KMS-11 (cell line): ENCODE data around the gene ADAMTS17.

Experiments used
- H2AFZ ChIP-seq: fragments of 200-600 bp; sonication (generic); 2 replicates; pipeline ENCODE4 v1.6.1; 2016; ENCODE audit warnings: antibody characterized with exemption, mixed run types, low read depth
- H3K27ac ChIP-seq: fragments of 200-600 bp; sonication (generic); 2 replicates; pipeline ENCODE4 v1.6.1; 2016; ENCODE audit warnings: mild to moderate bottlenecking, mixed run types
- H3K27me3 ChIP-seq: fragments of 200-600 bp; sonication (generic); 2 replicates; pipeline ENCODE4 v1.6.1; 2017; ENCODE audit warnings: mild to moderate bottlenecking, low read depth, mixed run types, moderate library complexity; ENCODE audit not compliant: insufficient read depth
- H3K36me3 ChIP-seq: fragments of 200-600 bp; sonication (generic); 2 replicates; pipeline ENCODE4 v1.6.1; 2017; ENCODE audit warnings: mild to moderate bottlenecking, mixed run types; ENCODE audit not compliant: insufficient read depth
- H3K4me1 ChIP-seq: fragments of 200-600 bp; sonication (generic); 2 replicates; pipeline ENCODE4 v1.6.1; 2016; ENCODE audit warnings: mild to moderate bottlenecking, low read depth, mixed run types; ENCODE audit not compliant: poor library complexity, severe bottlenecking
- H3K4me2 ChIP-seq: fragments of 200-600 bp; sonication (generic); 2 replicates; pipeline ENCODE4 v1.7.0; 2016; ENCODE audit warnings: mild to moderate bottlenecking, mixed run types
- H3K4me3 ChIP-seq: fragments of 200-600 bp; sonication (generic); IDR thresholded peaks from 2 replicates; pipeline ENCODE4 v1.6.1; 2017; ENCODE audit warnings: low read depth, low read length, mixed read lengths; ENCODE audit not compliant: insufficient read depth
- H3K79me2 ChIP-seq: fragments of 200-600 bp; sonication (generic); 2 replicates; pipeline ENCODE4 v1.6.1; 2016; ENCODE audit warnings: low read depth, mixed run types; ENCODE audit not compliant: insufficient read depth
- H3K9ac ChIP-seq: fragments of 200-600 bp; sonication (generic); 2 replicates; pipeline ENCODE4 v1.6.1; 2016; ENCODE audit warnings: mild to moderate bottlenecking, mixed run types
- H4K20me1 ChIP-seq: fragments of 200-600 bp; sonication (generic); 2 replicates; pipeline ENCODE4 v1.6.1; 2016; ENCODE audit warnings: mild to moderate bottlenecking, mixed run types; ENCODE audit not compliant: insufficient read depth
- TF ChIP-seq, protein P1 (sequence below): fragments of 200-600 bp; sonication (generic); conservative IDR thresholded peaks from 2 replicates; pipeline ENCODE4 v1.6.1; 2017; ENCODE audit warnings: low read depth, mild to moderate bottlenecking, antibody characterized with exemption, low read length, moderate library complexity, mixed read lengths

The ADAMTS17 gene

DNA sequence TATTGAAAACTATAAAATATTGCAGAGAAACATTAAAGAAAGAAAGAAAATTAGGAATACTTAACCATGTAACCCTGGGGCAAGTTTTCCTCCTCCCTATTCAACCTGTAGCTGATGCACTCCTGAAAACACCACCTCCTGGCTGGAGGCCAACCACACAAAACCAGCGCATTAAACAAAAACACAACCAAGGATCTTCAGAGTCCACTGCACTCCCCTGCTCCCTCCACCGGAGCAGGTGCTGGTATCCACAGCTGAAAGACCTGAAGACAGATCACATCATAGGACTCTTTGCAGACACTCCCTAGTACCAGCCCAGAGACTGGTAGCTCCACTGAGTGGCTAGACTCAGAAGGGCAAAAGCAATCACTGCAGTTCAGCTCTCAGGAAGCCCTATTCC is 13.6 kb upstream of the ADAMTS17 start:
- Histone ChIP-seq H3K79me2 (no peaks in the 10 kb centered on the region), H2AFZ (no peak overlapping the region), H3K4me2 (no peak overlapping the region), H3K4me1 (peaks cover 11% of the 10 kb centered on the region), H3K27me3 (no peaks in the 10 kb centered on the region), H3K9ac (no peak overlapping the region), H4K20me1 (no peaks in the 10 kb centered on the region), H3K27ac (no peak overlapping the region), H3K4me3 (no peak overlapping the region), H3K36me3 (no peaks in the 10 kb centered on the region)
- TF ChIP-seq, protein P1, sequence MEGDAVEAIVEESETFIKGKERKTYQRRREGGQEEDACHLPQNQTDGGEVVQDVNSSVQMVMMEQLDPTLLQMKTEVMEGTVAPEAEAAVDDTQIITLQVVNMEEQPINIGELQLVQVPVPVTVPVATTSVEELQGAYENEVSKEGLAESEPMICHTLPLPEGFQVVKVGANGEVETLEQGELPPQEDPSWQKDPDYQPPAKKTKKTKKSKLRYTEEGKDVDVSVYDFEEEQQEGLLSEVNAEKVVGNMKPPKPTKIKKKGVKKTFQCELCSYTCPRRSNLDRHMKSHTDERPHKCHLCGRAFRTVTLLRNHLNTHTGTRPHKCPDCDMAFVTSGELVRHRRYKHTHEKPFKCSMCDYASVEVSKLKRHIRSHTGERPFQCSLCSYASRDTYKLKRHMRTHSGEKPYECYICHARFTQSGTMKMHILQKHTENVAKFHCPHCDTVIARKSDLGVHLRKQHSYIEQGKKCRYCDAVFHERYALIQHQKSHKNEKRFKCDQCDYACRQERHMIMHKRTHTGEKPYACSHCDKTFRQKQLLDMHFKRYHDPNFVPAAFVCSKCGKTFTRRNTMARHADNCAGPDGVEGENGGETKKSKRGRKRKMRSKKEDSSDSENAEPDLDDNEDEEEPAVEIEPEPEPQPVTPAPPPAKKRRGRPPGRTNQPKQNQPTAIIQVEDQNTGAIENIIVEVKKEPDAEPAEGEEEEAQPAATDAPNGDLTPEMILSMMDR = no peak

DNA sequence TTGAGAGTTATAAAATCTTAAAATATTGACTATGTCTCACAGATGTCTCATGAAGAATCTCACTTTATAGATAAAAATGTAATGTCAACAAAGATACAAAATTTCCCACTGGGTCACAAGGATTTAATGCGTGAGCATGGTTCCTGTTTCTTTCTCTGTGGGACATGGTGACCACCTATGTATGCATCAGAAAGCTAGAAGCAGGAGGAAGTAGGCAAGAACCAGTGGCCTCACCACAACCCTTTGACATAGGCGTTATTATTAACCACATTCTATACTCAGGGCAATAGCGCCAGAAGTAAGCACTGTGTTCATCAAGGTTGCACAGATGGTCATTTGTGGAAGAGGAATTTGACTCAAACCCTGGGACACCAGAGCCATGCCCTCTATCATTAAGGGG is 11.7 kb upstream of the ADAMTS17 start:
- H3K4me3 ChIP-seq = no peak overlapping the region
- no peak overlapping the region for H3K27ac ChIP-seq
- H3K9ac ChIP-seq = no peak overlapping the region
- H4K20me1 ChIP-seq = no peaks in the 10 kb centered on the region
- H3K27me3 ChIP-seq = no peaks in the 10 kb centered on the region
- TF ChIP-seq, protein P1 = no peak
- no peaks in the 10 kb centered on the region for H3K79me2 ChIP-seq
- no peak overlapping the region for H2AFZ ChIP-seq
- H3K4me1 ChIP-seq = peaks cover 11% of the 10 kb centered on the region
- no peaks in the 10 kb centered on the region for H3K36me3 ChIP-seq
- H3K4me2 ChIP-seq = no peak overlapping the region

DNA sequence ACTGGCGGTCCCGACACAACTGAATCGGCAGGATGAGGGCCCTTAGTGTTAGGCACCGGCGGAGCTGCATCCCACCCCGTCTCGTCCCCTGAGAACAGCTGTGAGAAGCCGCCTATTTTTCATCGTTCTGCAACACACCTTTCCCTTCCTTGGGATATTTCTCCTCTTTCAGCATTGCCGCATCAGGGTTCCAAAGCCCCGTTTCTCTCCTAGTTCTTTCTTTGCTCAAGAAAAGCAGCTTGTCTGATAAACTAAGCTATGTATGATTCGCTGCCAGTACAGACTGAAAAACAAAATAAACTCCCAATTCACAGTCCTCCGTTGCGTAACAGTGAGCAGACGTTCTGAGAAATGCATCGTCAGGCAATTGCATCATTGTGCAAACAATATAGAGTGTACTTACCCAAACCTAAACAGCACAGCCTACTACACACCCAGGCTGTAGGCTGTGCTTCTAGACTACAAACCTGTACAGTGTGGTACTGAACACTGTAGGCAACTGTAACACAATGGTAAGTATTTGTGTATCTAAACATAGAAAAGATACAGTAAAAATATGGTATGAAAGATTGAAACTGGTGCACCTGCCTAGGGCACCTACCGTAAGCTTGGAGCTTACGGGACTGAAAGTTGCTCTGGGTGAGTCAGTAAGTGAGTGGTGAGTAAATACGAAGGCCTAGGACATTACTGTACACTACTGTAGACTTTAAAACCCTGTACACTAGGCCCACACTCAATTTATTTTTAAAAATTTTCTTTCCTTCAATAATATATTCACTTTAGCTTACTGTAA is 8.9 kb upstream of the ADAMTS17 start:
- peak overlapping the region; percentile 29; the same call in 1 of the 2 replicates for H3K27ac ChIP-seq
- H3K36me3 ChIP-seq = no peaks in the 10 kb centered on the region
- no peak overlapping the region for H3K4me3 ChIP-seq
- peaks cover 11% of the 10 kb centered on the region for H3K4me1 ChIP-seq
- peak overlapping the region; percentile 5; the same call in 1 of the 2 replicates for H3K9ac ChIP-seq
- TF ChIP-seq, protein P1 = no peak
- H2AFZ ChIP-seq = peak overlapping the region; percentile 100
- no peaks in the 10 kb centered on the region for H4K20me1 ChIP-seq
- H3K27me3 ChIP-seq = no peaks in the 10 kb centered on the region
- peak overlapping the region; percentile 77 for H3K4me2 ChIP-seq
- no peaks in the 10 kb centered on the region for H3K79me2 ChIP-seq

DNA sequence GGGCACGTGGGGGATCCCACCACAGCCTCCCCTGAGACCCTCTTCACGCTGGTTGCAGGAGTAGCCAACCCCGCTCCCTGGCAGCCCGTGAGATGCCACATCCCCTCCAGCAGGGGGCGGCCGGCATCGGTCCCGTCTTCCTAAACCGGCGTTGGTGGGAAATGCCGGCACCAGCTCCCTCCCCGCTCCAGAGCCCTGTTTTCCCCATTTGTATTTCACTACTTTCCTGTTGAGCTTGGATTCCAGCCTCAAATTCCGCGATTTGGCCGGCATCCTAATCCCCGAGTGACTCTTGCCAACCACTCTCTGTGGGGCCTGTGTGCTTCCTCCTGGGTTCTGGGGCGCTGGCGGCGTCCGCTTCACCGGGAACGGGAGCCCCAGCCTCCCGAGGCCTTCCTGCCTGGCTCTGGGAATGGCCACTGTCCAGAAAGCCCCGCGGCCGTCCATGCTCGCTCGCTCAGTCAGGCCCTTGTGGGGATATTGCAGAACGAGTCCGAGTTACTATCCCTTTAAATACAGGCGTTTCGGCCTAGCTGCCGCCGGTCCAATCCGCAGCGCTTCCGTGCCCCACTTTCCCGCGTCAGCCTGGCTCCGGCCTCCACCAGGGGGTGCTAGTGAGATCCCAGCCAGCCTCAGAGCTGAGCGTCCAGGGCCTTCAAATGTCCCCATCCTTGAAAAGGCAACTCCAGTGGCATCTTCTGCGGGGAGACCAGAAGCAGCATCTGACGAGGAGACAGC is 8.1 kb upstream of the ADAMTS17 start:
- Histone ChIP-seq H3K4me2 (peak overlapping the region; percentile 77), H3K27me3 (no peaks in the 10 kb centered on the region), H2AFZ (peak overlapping the region; percentile 100), H3K36me3 (no peaks in the 10 kb centered on the region), H3K4me3 (no peak overlapping the region), H3K79me2 (no peaks in the 10 kb centered on the region), H3K4me1 (peaks cover 11% of the 10 kb centered on the region), H3K9ac (peak overlapping the region; percentile 84; the same call in 1 of the 2 replicates), H3K27ac (peak overlapping the region; percentile 39; the same call in 1 of the 2 replicates), H4K20me1 (no peaks in the 10 kb centered on the region)
- TF ChIP-seq, protein P1 = peak; percentile 87
